Kidney capillary endothelial cell (primary cell): ENCODE data around the gene ROBO4.
A peak's percentile ranks its signal among the peaks of the same experiment; 100 is the strongest.

Source experiments
- DNase-seq: peaks from one replicate; pipeline ENCODE4 v3.0.0-alpha.2; 2018; ENCODE audit warnings: low spot score

Gene ROBO4

DNA sequence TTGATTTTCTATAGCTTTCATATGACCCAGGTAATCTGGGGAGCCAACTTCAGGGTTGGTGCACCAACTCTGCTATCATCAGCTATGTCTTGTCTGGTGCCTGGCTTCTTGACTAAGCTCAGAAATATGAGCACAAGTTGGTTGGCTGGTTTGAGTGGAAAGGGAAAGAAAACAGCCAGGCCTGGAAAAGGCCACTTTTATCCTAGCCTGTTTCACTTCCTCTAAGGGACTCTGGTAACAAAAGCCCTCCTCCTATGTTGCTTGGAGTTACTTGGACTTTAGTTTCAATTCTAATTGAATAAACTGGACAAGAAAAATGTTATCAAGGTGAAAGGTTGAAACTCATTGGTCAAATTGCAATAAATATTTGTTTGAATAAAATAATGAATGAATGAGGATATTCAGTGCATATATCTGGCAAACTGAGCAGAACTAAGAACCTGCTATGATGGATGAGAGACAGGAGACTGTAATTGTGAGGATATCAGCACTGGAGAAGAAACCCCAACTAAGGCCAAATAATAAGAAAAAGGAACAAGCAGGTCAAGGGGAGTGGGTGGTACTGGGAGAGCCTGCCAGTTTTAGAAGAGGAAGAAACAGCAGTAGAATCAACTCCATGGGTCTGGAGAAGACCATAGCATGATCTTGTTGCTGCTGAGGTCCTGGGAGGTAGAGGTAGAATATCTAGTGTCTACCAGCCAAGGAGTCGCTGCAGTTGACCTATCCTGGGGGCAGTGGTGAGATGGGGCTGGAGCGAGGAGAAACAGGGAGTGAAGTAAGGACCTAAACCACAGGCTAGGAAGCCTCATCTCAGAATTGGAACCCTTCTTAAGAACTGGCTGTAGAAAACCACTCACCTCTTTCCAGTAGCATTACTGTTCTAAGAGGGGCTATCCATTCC, 8.2 kb downstream of the ROBO4 start:
- DNase-seq: no peak

GRCh38 chr11:124887667-124888013, 10.0 kb downstream of the ROBO4 start:
- no peak for DNase-seq

DNA sequence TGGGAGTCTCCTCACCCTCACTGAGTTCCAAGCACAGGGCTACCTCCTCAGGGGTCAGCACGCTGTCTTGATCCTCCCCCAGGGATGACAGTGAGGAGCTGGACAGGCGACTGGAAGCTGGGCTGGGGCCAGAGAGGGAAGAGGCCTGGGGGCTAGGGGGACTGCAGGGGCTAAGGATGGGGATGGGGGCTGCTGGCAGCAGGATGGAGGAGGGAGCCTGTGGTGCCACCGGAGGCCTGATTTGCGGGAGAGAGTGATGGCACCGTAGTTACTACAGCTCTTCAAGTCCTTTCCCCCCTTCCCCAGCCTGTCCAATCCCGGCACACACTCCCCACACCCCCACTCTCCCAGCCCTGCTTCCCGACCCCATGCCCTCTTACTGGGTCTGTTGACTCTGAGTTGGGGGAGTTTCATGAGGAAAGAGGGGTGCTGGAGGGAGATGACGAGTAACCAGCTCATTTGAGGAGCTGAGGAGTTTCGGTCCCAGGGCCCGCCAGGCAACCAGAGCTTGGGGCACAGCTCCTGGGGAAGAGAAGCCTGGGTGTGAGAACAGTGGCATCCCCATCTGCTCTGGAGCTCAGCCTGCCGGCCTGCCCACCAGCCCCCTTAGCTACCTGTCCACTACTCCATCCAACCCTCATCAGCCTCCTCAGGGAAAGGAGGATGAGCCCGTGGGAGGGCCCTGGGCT, 10.5 kb downstream of the ROBO4 start:
- no peak for DNase-seq

- no peak for DNase-seq
Measured at GRCh38 chr11:124886476-124886875, 11.2 kb downstream of the ROBO4 start.

- no peak for DNase-seq
Measured at GRCh38 chr11:124884869-124885479, 12.7 kb downstream of the ROBO4 start.

DNA sequence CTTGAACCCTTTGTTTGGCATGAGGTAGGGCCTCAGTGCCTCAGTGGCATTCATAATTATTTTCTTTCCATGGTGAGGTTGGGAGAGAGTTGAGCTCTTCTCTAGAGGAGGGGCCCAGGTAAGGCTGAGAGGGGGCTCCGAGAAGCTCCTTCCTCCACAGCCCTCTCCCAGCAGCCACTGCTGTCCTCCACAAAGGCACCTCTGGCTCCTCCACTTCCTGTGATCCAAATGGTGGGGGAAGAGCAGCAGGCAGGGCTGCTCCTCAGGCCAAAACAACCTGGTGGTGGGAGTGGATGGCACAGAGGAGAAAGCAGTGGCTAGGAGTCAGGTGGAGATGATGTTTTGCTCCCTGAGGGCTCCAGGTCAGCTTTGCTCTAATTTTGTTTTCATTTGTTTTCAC, 13.3 kb downstream of the ROBO4 start:
- no peak for DNase-seq

DNA sequence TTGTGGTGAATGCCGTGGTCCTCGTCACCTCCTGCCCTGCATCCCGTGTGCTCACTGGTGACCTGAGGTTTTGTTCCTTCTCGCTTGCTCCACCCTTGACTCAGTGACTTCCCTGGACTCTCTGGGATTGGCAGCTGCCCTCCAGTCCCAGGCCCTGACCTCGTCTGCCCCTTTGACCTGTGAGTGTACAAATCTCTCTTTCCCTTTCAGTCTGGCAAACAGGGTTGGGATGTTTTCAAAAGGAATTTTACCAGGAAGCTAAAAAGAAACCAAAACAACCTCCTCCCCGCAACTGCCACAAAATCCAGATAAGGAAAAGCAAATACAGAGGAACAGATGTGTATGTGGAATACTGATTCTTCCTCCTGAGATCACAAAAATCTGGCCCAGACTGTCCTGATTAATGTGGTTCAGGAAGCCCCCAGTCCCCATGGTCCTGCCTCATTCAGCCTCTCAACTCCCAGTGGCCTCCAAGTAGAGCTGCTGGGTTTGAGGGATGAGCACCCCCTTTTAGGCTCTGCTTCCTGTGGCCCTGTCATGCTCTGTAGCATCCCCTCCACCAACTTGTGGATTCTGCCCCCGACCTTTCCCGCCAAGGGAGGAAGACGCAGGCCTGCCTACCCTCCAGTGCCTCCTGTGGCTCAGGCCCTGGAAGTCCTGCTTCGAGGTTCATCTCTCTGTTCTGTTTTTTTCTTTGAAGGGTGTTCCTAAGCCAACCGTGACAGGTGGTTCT, 15.2 kb downstream of the ROBO4 start:
- no peak for DNase-seq

- DNase-seq: no peak
Measured at GRCh38 chr11:124880958-124881357, 16.7 kb downstream of the ROBO4 start.

DNA sequence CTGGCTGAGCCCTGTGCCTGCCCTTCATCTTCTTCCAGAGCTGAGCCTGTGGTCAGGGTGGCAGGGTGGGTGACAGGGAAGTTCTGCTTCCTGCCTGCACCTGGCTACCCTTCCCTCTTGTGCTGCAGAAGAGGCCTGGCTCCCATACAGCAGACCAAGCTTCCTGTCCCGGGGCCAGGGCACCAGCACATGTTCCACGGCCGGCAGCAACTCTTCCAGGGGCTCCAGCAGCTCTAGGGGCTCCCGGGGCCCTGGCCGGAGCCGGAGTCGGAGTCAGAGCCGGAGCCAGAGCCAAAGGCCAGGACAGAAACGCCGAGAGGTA, 17.4 kb downstream of the ROBO4 start:
- no peak for DNase-seq

- no peak for DNase-seq
Measured at GRCh38 chr11:124879493-124880289, 18.0 kb downstream of the ROBO4 start.

DNA sequence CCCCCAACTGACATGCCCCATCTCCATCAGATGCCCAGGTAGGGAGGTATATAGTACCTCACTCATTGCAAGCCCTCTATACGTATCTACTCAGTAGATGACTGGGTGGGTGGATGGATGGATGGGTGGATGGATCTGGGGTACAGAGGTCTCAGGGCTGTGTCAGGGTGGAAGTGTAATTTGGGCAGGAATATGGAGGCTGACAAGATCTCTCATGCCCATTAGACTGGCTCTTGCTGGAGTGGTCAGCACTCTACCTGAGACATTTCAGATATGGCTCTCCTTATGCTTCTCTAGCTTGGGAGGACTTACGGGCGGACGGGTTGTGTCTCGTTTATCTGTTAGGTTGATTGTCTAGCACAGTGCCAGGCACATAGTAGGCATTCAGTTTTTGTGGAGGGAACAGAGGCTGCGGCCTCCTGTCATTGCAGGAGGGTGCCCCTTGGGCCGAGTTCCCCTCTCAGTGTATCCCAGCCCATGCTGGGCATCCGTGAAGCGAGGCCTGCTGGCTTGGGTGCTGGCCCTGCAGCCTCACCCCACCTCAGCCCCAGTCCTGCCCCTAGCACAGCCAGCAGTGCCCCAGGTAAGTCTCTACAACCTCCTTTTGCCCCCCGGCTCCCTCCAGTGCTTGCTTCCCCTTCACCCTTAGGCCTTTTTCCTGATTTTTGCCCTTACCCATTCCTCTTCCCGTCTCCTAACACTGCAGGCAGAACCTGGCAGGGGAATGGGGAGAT, 18.7 kb downstream of the ROBO4 start:
- no peak for DNase-seq

DNA sequence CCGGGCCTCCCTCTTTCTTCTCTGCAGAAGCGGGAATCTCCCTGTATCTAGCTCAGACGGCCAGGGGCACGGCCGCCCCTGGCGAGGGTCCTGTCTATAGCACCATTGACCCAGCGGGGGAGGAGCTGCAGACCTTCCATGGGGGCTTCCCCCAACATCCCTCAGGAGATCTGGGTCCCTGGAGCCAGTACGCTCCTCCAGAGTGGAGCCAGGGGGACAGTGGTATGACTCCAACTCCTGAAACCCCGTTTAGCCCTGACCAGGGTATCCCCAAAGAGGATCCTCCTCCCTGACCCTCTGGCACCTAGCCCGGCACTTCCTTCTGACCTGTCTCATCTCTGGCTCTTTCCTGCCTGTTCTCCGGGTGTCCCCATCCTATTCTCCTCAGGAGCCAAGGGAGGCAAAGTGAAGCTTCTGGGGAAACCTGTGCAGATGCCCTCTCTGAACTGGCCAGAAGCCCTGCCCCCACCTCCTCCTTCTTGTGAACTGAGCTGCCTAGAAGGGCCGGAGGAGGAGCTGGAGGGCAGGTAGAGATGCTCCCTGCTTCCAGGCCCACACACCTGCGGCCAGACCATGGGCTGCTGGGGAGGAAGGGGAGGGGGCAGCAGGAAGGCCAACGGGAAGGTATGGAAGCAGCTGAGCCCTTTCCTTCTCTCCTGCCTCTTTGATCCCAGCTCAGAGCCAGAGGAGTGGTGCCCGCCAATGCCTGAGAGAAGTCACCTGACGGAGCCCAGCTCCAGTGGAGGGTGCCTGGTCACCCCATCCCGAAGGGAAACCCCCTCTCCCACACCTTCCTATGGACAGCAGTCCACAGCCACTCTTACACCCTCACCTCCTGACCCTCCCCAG, 19.5 kb downstream of the ROBO4 start:
- DNase-seq: no peak

- no peak for DNase-seq
Measured at GRCh38 chr11:124877631-124877909, 20.1 kb downstream of the ROBO4 start.

GRCh38 chr11:124876818-124877630, 20.6 kb downstream of the ROBO4 start:
- DNase-seq: peak; percentile 82

- no peak for DNase-seq
Measured at GRCh38 chr11:124875943-124876817, 21.5 kb downstream of the ROBO4 start.

- DNase-seq: no peak
Measured at GRCh38 chr11:124875401-124875800, 22.3 kb downstream of the ROBO4 start.

GRCh38 chr11:124874571-124875255, 23.0 kb downstream of the ROBO4 start:
- DNase-seq: no peak

- no peak for DNase-seq
Measured at GRCh38 chr11:124873951-124874350, 23.7 kb downstream of the ROBO4 start.
